Measurements from ENCODE around the gene ANO2. TPM values are rescaled to one million over a fixed set of nuclear protein-coding genes. Genes with fewer than 3 reads are reported as not detected.
A peak's percentile ranks its signal among the peaks of the same experiment; 100 is the strongest.

The ANO2 gene
- total RNA-seq, 2 donors from 2014 or later = 2.8 to 9.3 TPM

DNA sequence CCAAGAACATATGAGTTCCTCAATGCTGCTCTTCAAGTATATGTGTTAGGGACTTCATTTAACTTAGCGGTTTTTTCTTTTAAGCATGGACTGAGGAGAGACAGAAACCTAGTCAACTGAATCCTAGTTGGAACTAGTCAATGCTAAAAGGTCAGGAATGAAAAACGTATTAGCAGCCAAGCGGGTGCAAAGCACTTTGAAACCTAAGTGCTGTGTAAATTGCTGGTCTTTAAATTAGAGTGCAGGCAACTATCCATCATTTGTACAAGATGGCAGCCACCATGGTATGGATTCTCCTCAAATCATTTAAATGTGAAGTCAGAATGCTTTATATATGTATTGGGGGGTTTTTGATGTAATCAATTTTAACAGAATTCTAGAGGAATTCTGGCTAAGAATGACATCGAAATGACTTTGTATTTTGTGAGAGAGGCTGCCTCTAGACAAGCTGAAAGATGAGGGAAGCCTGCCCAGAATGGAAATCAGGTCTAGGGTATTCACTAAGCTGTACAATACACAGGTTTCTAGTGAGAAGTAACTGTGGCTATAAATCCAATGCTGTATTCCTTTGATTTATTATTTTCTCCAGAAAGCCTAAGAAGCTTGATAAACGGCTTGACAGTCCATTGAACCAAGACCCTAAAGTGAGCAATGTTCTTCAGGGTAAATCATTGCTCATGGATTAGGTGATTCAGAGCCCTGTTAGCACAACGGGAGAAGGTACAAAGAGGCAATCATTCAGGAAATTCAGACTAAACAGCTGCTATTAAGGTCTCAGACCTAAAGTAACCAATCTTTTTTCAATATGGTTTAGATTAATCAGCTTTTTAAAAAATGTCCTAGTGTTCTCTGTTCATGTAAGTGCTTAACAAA lies 198.8 kb downstream of the ANO2 start:
- peaks cover 3 to 12% of the 10 kb centered on the region in 2 donors for H3K4me1 ChIP-seq
- DNase-seq (ENCODE audit: low spot score) = no peak
- no peak overlapping the region for H3K4me3 ChIP-seq
- H3K27ac ChIP-seq = peak overlapping the region in 1 of 2 donors; percentile 48
- TF ChIP-seq, protein P1, sequence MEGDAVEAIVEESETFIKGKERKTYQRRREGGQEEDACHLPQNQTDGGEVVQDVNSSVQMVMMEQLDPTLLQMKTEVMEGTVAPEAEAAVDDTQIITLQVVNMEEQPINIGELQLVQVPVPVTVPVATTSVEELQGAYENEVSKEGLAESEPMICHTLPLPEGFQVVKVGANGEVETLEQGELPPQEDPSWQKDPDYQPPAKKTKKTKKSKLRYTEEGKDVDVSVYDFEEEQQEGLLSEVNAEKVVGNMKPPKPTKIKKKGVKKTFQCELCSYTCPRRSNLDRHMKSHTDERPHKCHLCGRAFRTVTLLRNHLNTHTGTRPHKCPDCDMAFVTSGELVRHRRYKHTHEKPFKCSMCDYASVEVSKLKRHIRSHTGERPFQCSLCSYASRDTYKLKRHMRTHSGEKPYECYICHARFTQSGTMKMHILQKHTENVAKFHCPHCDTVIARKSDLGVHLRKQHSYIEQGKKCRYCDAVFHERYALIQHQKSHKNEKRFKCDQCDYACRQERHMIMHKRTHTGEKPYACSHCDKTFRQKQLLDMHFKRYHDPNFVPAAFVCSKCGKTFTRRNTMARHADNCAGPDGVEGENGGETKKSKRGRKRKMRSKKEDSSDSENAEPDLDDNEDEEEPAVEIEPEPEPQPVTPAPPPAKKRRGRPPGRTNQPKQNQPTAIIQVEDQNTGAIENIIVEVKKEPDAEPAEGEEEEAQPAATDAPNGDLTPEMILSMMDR (IDR thresholded peaks at IDR 0.05) = no peak
- H3K27me3 ChIP-seq = no peaks in the 10 kb centered on the region
- H3K36me3 ChIP-seq = no peaks in the 10 kb centered on the region
- no peaks in the 10 kb centered on the region for H3K9me3 ChIP-seq

- Histone ChIP-seq H3K36me3 (no peaks in the 10 kb centered on the region), H3K27me3 (no peaks in the 10 kb centered on the region), H3K4me3 (no peak overlapping the region), H3K27ac (peak overlapping the region in 1 of 2 donors; percentile 48), H3K4me1 (peaks cover 3 to 12% of the 10 kb centered on the region in 2 donors), H3K9me3 (no peaks in the 10 kb centered on the region)
- TF ChIP-seq, protein P1 (IDR thresholded peaks at IDR 0.05) = peak; percentile 52 to 86
- peak; percentile 73 for DNase-seq (ENCODE audit: low spot score)
Observed at GRCh38 chr12:5745251-5745888, 199.7 kb downstream of the ANO2 start.

DNA sequence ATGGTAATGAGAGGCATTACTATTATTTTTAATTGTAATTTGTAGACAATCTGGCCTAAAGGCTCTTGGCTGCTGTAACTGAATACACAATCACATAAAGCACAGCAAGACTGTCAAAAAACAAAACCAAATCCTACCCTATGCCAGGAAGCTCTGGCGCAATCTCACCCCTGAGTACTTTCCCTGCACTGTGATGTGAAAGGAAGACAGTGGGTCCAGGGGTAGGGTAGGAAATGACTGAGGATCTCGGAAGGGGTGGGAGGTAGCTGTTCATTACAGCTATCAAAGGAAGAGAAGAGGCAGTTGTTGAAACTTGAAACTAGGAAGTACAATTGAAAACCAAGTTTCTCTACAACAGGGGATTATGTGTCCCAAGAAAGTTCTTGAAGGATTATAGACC lies 202.8 kb downstream of the ANO2 start:
- no peak overlapping the region for H3K4me3 ChIP-seq
- no peaks in the 10 kb centered on the region for H3K36me3 ChIP-seq
- no peak for DNase-seq (ENCODE audit: low spot score)
- H3K27ac ChIP-seq = no peak overlapping the region
- peaks cover 0 to 12% of the 10 kb centered on the region in 2 donors for H3K4me1 ChIP-seq
- no peaks in the 10 kb centered on the region for H3K9me3 ChIP-seq
- TF ChIP-seq, protein P1 (IDR thresholded peaks at IDR 0.05) = no peak
- H3K27me3 ChIP-seq = no peaks in the 10 kb centered on the region

- DNase-seq (ENCODE audit: low spot score) = no peak
- H3K4me3 ChIP-seq = no peak overlapping the region
- H3K27me3 ChIP-seq = no peaks in the 10 kb centered on the region
- H3K9me3 ChIP-seq = no peaks in the 10 kb centered on the region
- no peak overlapping the region for H3K27ac ChIP-seq
- TF ChIP-seq, protein P1 (IDR thresholded peaks at IDR 0.05) = no peak
- no peaks in the 10 kb centered on the region for H3K36me3 ChIP-seq
- H3K4me1 ChIP-seq = no peaks in the 10 kb centered on the region
Observed at GRCh38 chr12:5739917-5740316, 205.1 kb downstream of the ANO2 start.

GRCh38 chr12:5737778-5738177 lies 207.3 kb downstream of the ANO2 start:
- Histone ChIP-seq H3K36me3 (no peaks in the 10 kb centered on the region), H3K9me3 (no peaks in the 10 kb centered on the region), H3K27ac (no peak overlapping the region), H3K4me3 (no peak overlapping the region), H3K4me1 (no peaks in the 10 kb centered on the region), H3K27me3 (no peaks in the 10 kb centered on the region)
- DNase-seq (ENCODE audit: low spot score) = no peak
- TF ChIP-seq, protein P1 (IDR thresholded peaks at IDR 0.05) = no peak

All from right atrium auricular region (tissue), 2 donors.